Neural cell (in vitro differentiated cells): ENCODE results near the gene PHLDA2. TPM values are rescaled to one million over a fixed set of nuclear protein-coding genes. Genes with fewer than 3 reads are reported as not detected.
"Not testable (repeated sequence)": the region's sequence is repeated elsewhere in the genome, so short reads cannot be mapped to it uniquely, and the experiment has no call there.

Source experiments
- H2AFZ ChIP-seq: fragments of 200-600, 300-800 bp; sonication (generic), shearing (Covaris generic); 2 replicates; pipeline ENCODE4 v1.6.0; 2014; ENCODE audit warnings: low read depth, mild to moderate bottlenecking, antibody characterized with exemption, low read length, moderate library complexity
- H3F3A ChIP-seq: fragments of 200-600 bp; shearing (Covaris generic); 2 replicates; pipeline ENCODE4 v1.6.1; 2016; ENCODE audit warnings: mild to moderate bottlenecking, moderate library complexity, mixed read lengths, antibody characterized with exemption, low read length; ENCODE audit not compliant: insufficient read depth, poor library complexity, severe bottlenecking
- H3K27ac ChIP-seq: fragments of 200-600, 300-800 bp; sonication (generic), shearing (Covaris generic); 2 replicates; pipeline ENCODE4 v1.5.1; 2014; ENCODE audit warnings: mild to moderate bottlenecking, low read length, moderate library complexity
- H3K27me3 ChIP-seq: fragments of 300-800, 200-600 bp; sonication (generic), shearing (Covaris generic); 2 replicates; pipeline ENCODE4 v1.6.0; 2014; ENCODE audit warnings: mild to moderate bottlenecking, low read depth, low read length, moderate library complexity; ENCODE audit not compliant: insufficient read depth
- H3K36me3 ChIP-seq: fragments of 300-800, 200-600 bp; sonication (generic), shearing (Covaris generic); 2 replicates; pipeline ENCODE4 v1.5.1; 2014; ENCODE audit warnings: mild to moderate bottlenecking, antibody characterized with exemption, low read length, moderate library complexity; ENCODE audit not compliant: insufficient read depth
- H3K4me2 ChIP-seq: fragments of 300-800, 200-600 bp; sonication (generic), shearing (Covaris generic); 2 replicates; pipeline ENCODE4 v1.6.0; 2014; ENCODE audit warnings: mild to moderate bottlenecking, low read length
- H3K4me3 ChIP-seq: fragments of 300-800, 200-600 bp; sonication (generic), shearing (Covaris generic); 2 replicates; pipeline ENCODE4 v1.5.1; 2014; ENCODE audit warnings: mild to moderate bottlenecking, low read length, moderate library complexity
- H3K79me2 ChIP-seq: fragments of 200-600 bp; shearing (Covaris generic); replicated peaks from 2 replicates; pipeline ENCODE4 v1.6.0; 2014; ENCODE audit warnings: mild to moderate bottlenecking, low read length, moderate library complexity; ENCODE audit not compliant: insufficient read depth
- H3K9ac ChIP-seq: fragments of 300-800, 200-600 bp; sonication (generic), shearing (Covaris generic); 2 replicates; pipeline ENCODE4 v1.6.1; 2016; ENCODE audit warnings: mild to moderate bottlenecking, low read length, mixed read lengths
- H3K9me2 ChIP-seq: fragments of 200-600 bp; shearing (Covaris generic); 2 replicates; pipeline ENCODE4 v1.6.1; 2016; ENCODE audit warnings: mild to moderate bottlenecking, low read length, mixed read lengths; ENCODE audit not compliant: insufficient read depth
- H3K9me3 ChIP-seq: fragments of 200-600, 300-800 bp; sonication (generic), shearing (Covaris generic); 2 replicates; pipeline ENCODE4 v1.6.1; 2016; ENCODE audit warnings: mild to moderate bottlenecking, mixed run types, low read length, moderate library complexity, mixed read lengths
- H4K20me1 ChIP-seq: fragments of 200-600 bp; shearing (Covaris generic); 2 replicates; pipeline ENCODE4 v1.6.1; 2016; ENCODE audit warnings: mild to moderate bottlenecking, mixed run types; ENCODE audit not compliant: insufficient read depth
- CTCF ChIP-seq: fragments of 450-650 bp; IDR thresholded peaks from 2 replicates; pipeline ENCODE4 v1.5.1; 2014; ENCODE audit warnings: antibody characterized with exemption, mild to moderate bottlenecking, moderate library complexity; ENCODE audit not compliant: poor library complexity, severe bottlenecking
- EP300 ChIP-seq: fragments of 450-650 bp; conservative IDR thresholded peaks from 2 replicates; pipeline ENCODE4 v1.6.1; 2014; ENCODE audit warnings: antibody characterized with exemption, mild to moderate bottlenecking, moderate library complexity; ENCODE audit not compliant: poor library complexity, severe bottlenecking
- EZH2 ChIP-seq: fragments of 200-600, 300-800 bp; shearing (Covaris generic), sonication (generic); IDR thresholded peaks from 2 replicates; pipeline ENCODE4 v1.6.1; 2014; ENCODE audit warnings: antibody characterized with exemption, low read length, borderline replicate concordance, mild to moderate bottlenecking; ENCODE audit not compliant: insufficient read depth, poor library complexity, severe bottlenecking
- MXI1 ChIP-seq: fragments of 450-650 bp; conservative IDR thresholded peaks from 2 replicates; pipeline ENCODE4 v1.6.1; 2014; ENCODE audit warnings: antibody characterized with exemption, mild to moderate bottlenecking; ENCODE audit not compliant: poor library complexity, severe bottlenecking
- POLR2AphosphoS5 ChIP-seq: IDR thresholded peaks from 2 replicates; pipeline ENCODE4 v1.6.1; 2012
- RAD21 ChIP-seq: fragments of 450-650 bp; conservative IDR thresholded peaks from 2 replicates; pipeline ENCODE4 v1.6.1; 2014; ENCODE audit warnings: antibody characterized with exemption, mild to moderate bottlenecking, moderate library complexity
- REST ChIP-seq: IDR thresholded peaks from 2 replicates; pipeline ENCODE4 v1.6.1; 2012; ENCODE audit warnings: borderline replicate concordance
- SMC3 ChIP-seq: fragments of 450-650 bp; conservative IDR thresholded peaks from 2 replicates; pipeline ENCODE4 v1.6.1; 2014; ENCODE audit warnings: antibody characterized with exemption, mild to moderate bottlenecking, moderate library complexity; ENCODE audit not compliant: poor library complexity
- TAF1 ChIP-seq: IDR thresholded peaks from 2 replicates; pipeline ENCODE4 v1.6.1; 2012; ENCODE audit warnings: low read depth
- polyA plus RNA-seq: library from polyadenylated mRNA; depleted of rRNA; stranded (reverse); fragments of >200 nt; gene quantifications from 2 replicates; pipeline ENCODE4 v1.2.3, GENCODE V29; 2014

PHLDA2 gene
- polyA plus RNA-seq, 1 donor from 2014 or later: not detected

GRCh38 chr11:2940147-2940920 lies 11.1 kb upstream of the PHLDA2 start:
- H3K27ac ChIP-seq: no peak overlapping the region
- H3K9me2 ChIP-seq: no peaks in the 10 kb centered on the region
- H3K79me2 ChIP-seq: no peaks in the 10 kb centered on the region
- H3K27me3 ChIP-seq: no peaks in the 10 kb centered on the region
- TF ChIP-seq MXI1: no peak
- TF ChIP-seq REST: no peak
- TF ChIP-seq RAD21: no peak
- TF ChIP-seq CTCF: no peak
- TF ChIP-seq EP300: no peak
- no peak for TF ChIP-seq POLR2AphosphoS5
- no peak for TF ChIP-seq TAF1
- TF ChIP-seq SMC3: no peak
- no peak for TF ChIP-seq EZH2
- H3F3A ChIP-seq: no peaks in the 10 kb centered on the region
- H3K9me3 ChIP-seq: peaks cover 13% of the 10 kb centered on the region
- no peak overlapping the region for H3K9ac ChIP-seq
- H3K4me2 ChIP-seq: no peak overlapping the region
- no peak overlapping the region for H2AFZ ChIP-seq
- no peaks in the 10 kb centered on the region for H4K20me1 ChIP-seq
- no peak overlapping the region for H3K4me3 ChIP-seq
- no peaks in the 10 kb centered on the region for H3K36me3 ChIP-seq

GRCh38 chr11:2938458-2939418 lies 9.5 kb upstream of the PHLDA2 start:
- not testable (repeated sequence) for H3K9ac ChIP-seq, H4K20me1 ChIP-seq, H3K4me3 ChIP-seq, H3F3A ChIP-seq, H2AFZ ChIP-seq, H3K27me3 ChIP-seq, H3K27ac ChIP-seq, H3K79me2 ChIP-seq, H3K9me2 ChIP-seq, H3K4me2 ChIP-seq, H3K36me3 ChIP-seq
- peaks cover 13% of the 10 kb centered on the region for H3K9me3 ChIP-seq
